K562 (cell line): ENCODE data around the gene KIAA2012. TPM values are rescaled to one million over a fixed set of nuclear protein-coding genes. Genes with fewer than 3 reads are reported as not detected.

ENCODE experiments used
- ATAC-seq: fragments of 200-7000 bp; cut with Tn5 transposase; 3 replicates; pipeline ENCODE4 v1.9.1; 2020; ENCODE audit warnings: moderate library complexity
- BruUV-seq: library from RNA; stranded (reverse); fragments of 400-500 nt; replicated peaks from 2 replicates; lab custom pipeline; 2021; lab: Mats Ljungman, UMichigan
- CTCF ChIA-PET: fragments of 300-600 bp; formaldehyde crosslinking; extraction: SDS; loops from one replicate; lab custom pipeline; 2021; ENCODE audit warnings: low intra/inter-chr PET ratio; lab: Yijun Ruan, JAX
- POLR2A ChIA-PET: fragments of 300-600, 350-650 bp; sonication (Branson Sonifier 250); formaldehyde crosslinking; extraction: SDS; loops from one replicate; lab custom pipeline; 2021; ENCODE audit warnings: antibody characterized with exemption, inconsistent platforms; lab: Yijun Ruan, JAX
- DNase-seq, 4 experiments: peaks; one replicate each; pipeline versions ENCODE4 v3.0.0 to v3.0.0-alpha.2; 2011 to 2018; ENCODE audit warnings: low spot score in 3 of 4, mixed read lengths in 3 of 4; ENCODE audit errors: extremely low read depth in 1 of 4
- FAIRE-seq: peaks from 2 replicates; lab custom pipeline; 2011; peaks lifted over from hg19 to GRCh38; lab: Jason Lieb, UNC
- H2AFZ ChIP-seq: 2 replicates; pipeline ENCODE4 v1.6.0; 2011; ENCODE audit warnings: low read depth, low read length, control low read depth, inconsistent platforms
- H3K27ac ChIP-seq: fragments of 200-600 bp; 3 replicates; pipeline ENCODE4 v1.8.0; 2011; ENCODE audit warnings: low read depth, mild to moderate bottlenecking, control low read depth, inconsistent platforms, low read length, moderate library complexity, mixed read lengths; ENCODE audit errors: extremely low read depth
- H3K27me3 ChIP-seq, 2 experiments: fragments of 300-600 bp in 1 of 2; 2 replicates in 1 of 2; 3 replicates in 1 of 2; pipeline versions ENCODE4 v1.6.0 to v1.8.0; 2011; ENCODE audit warnings: inconsistent platforms in 2 of 2, low read length in 2 of 2, mild to moderate bottlenecking in 1 of 2, mixed read lengths in 1 of 2, moderate library complexity in 1 of 2; ENCODE audit not compliant: control insufficient read depth in 2 of 2, insufficient read depth in 2 of 2
- H3K36me3 ChIP-seq: fragments of 300-600 bp; 3 replicates; pipeline ENCODE4 v1.8.0; 2011; ENCODE audit warnings: mild to moderate bottlenecking, low read length, inconsistent platforms; ENCODE audit not compliant: control insufficient read depth, insufficient read depth
- H3K4me1 ChIP-seq, 2 experiments: fragments of 200-600 bp in 1 of 2; replicated peaks in 1 of 2; 2 replicates in 1 of 2; 3 replicates in 1 of 2; pipeline versions ENCODE4 v1.5.1 to v1.8.0; 2011; ENCODE audit warnings: inconsistent platforms in 2 of 2, low read length in 2 of 2, mild to moderate bottlenecking in 1 of 2, mixed read lengths in 1 of 2, moderate library complexity in 1 of 2; ENCODE audit not compliant: control insufficient read depth in 2 of 2, insufficient read depth in 2 of 2
- H3K4me2 ChIP-seq: 2 replicates; pipeline ENCODE4 v1.6.1; 2011; ENCODE audit warnings: low read length, control low read depth, inconsistent platforms, mixed read lengths; ENCODE audit not compliant: insufficient read depth
- H3K4me3 ChIP-seq: fragments of 200-600 bp; sonication (generic), shearing (Covaris generic); 2 replicates; pipeline ENCODE4 v1.5.1; 2016; ENCODE audit warnings: control low read depth, inconsistent platforms
- H3K79me2 ChIP-seq: fragments of 200-600 bp; 3 replicates; pipeline ENCODE4 v1.8.0; 2011; ENCODE audit warnings: low read length, inconsistent platforms; ENCODE audit not compliant: control insufficient read depth, insufficient read depth
- H3K9ac ChIP-seq, 2 experiments: 2 replicates each; pipeline versions ENCODE4 v1.6.0 to v1.6.1; 2011; ENCODE audit warnings: low read depth in 2 of 2, low read length in 2 of 2, control low read depth in 1 of 2, inconsistent platforms in 1 of 2, mild to moderate bottlenecking in 1 of 2, mixed read lengths in 1 of 2; ENCODE audit not compliant: insufficient read depth in 1 of 2
- H3K9me1 ChIP-seq: one replicate; pipeline ENCODE4 v1.6.0; 2011; ENCODE audit warnings: inconsistent platforms, mild to moderate bottlenecking, low read length, moderate library complexity; ENCODE audit not compliant: control insufficient read depth, insufficient read depth
- H3K9me3 ChIP-seq: replicated peaks from 2 replicates; pipeline ENCODE4 v1.5.1; 2011; ENCODE audit warnings: low read depth, low read length, inconsistent platforms; ENCODE audit not compliant: control insufficient read depth, insufficient read depth
- H4K20me1 ChIP-seq: replicated peaks from 2 replicates; pipeline ENCODE4 v1.6.1; 2011; ENCODE audit warnings: low read length, inconsistent platforms, mixed read lengths; ENCODE audit not compliant: control insufficient read depth, insufficient read depth
- ATF3 ChIP-seq, 2 experiments: fragments of 450-650 bp in 1 of 2; sonication (generic) in 1 of 2; formaldehyde crosslinking in 1 of 2; IDR thresholded peaks in 1 of 2; conservative IDR thresholded peaks in 1 of 2; 2 replicates each; pipeline versions ENCODE4 v1.6.1 to v1.8.1; 2016 to 2023; ENCODE audit warnings: mild to moderate bottlenecking in 2 of 2, moderate library complexity in 2 of 2, inconsistent platforms in 1 of 2, missing genetic modification reagents in 1 of 2
- EP300 ChIP-seq: IDR thresholded peaks from 2 replicates; pipeline ENCODE4 v1.6.1; 2012; ENCODE audit warnings: low read length, improper control_type of control experiment
- EZH2 ChIP-seq: IDR thresholded peaks from 2 replicates; pipeline ENCODE4 v1.6.1; 2012; ENCODE audit warnings: low read depth, mild to moderate bottlenecking, inconsistent platforms, low read length, borderline replicate concordance
- HMGXB4 ChIP-seq: sonication (generic); formaldehyde crosslinking; IDR thresholded peaks from 2 replicates; pipeline ENCODE4 v1.8.1; 2023; ENCODE audit warnings: mild to moderate bottlenecking, missing genetic modification reagents
- IRF9 ChIP-seq: fragments of 450-650 bp; IDR thresholded peaks from 2 replicates; pipeline ENCODE4 v1.6.1; 2016; ENCODE audit warnings: missing biosample characterization, missing genetic modification characterization
- LEF1 ChIP-seq: fragments of 450-650 bp; IDR thresholded peaks from 2 replicates; pipeline ENCODE4 v1.6.1; 2016; ENCODE audit warnings: mild to moderate bottlenecking
- MEIS2 ChIP-seq: fragments of 450-650 bp; IDR thresholded peaks from 2 replicates; pipeline ENCODE4 v1.6.1; 2014; ENCODE audit warnings: mild to moderate bottlenecking; ENCODE audit not compliant: partially characterized antibody
- NR2C1 ChIP-seq, 2 experiments: fragments of 450-650 bp; IDR thresholded peaks; 2 replicates each; pipeline ENCODE4 v1.6.1; 2017; ENCODE audit warnings: mild to moderate bottlenecking in 2 of 2, antibody characterized with exemption in 1 of 2, inconsistent platforms in 1 of 2, missing compliant biosample characterization in 1 of 2, missing genetic modification characterization in 1 of 2
- SNRNP70 ChIP-seq: fragments of 200-400 bp; formaldehyde crosslinking; optimal IDR thresholded peaks from 2 replicates; pipeline ENCODE3; 2017; ENCODE audit warnings: low read depth, low read length
- STAT5A ChIP-seq: IDR thresholded peaks from 2 replicates; pipeline ENCODE4 v1.6.1; 2012; ENCODE audit warnings: low read length, inconsistent platforms, borderline replicate concordance
- TRIM25 ChIP-seq: fragments of 450-650 bp; IDR thresholded peaks from 2 replicates; pipeline ENCODE4 v1.7.0; 2016; ENCODE audit warnings: borderline replicate concordance
- ZBED1 ChIP-seq: IDR thresholded peaks from 2 replicates; pipeline ENCODE4 v1.6.1; 2014
- ZC3H8 ChIP-seq: fragments of 450-650 bp; IDR thresholded peaks from 2 replicates; pipeline ENCODE4 v1.6.1; 2017
- ZNF124 ChIP-seq: sonication (generic); formaldehyde crosslinking; IDR thresholded peaks from 2 replicates; pipeline ENCODE4 v1.8.1; 2022; ENCODE audit warnings: missing genetic modification reagents
- ZNF431 ChIP-seq: sonication (generic); formaldehyde crosslinking; IDR thresholded peaks from 2 replicates; pipeline ENCODE4 v1.8.0; 2022; ENCODE audit warnings: mild to moderate bottlenecking, missing genetic modification reagents
- ZNF507 ChIP-seq: conservative IDR thresholded peaks from 2 replicates; pipeline ENCODE4 v1.6.1; 2017; ENCODE audit warnings: missing genetic modification characterization, missing compliant biosample characterization
- ZNF764 ChIP-seq: fragments of 250-450 bp; sonication (Bioruptor Pico); IDR thresholded peaks from 2 replicates; pipeline ENCODE4 v1.4.0; 2020; ENCODE audit warnings: low read depth, mild to moderate bottlenecking, moderate library complexity
- WGBS: fragments of 100-300 bp; shearing (Covaris generic); methylation state at CpG from one replicate; pipeline ENCODE4 v1.1.6; 2016; ENCODE audit warnings: low coverage, mixed read lengths; ENCODE audit not compliant: insufficient coverage; ENCODE audit errors: missing lambda C conversion rate; 5-methylcytosine and 5-hydroxymethylcytosine counted together
- in situ Hi-C: fragments of 300-500 bp; cut with MboI; formaldehyde crosslinking; loops from 4 replicates; pipeline ENCODE4 v1.15.0; 2018; ENCODE audit warnings: inconsistent platforms, mixed read lengths
- intact Hi-C: fragments of 100-400 bp; cut with micrococcal nuclease; formaldehyde crosslinking; loops from 2 replicates; pipeline ENCODE4 v1.14.2; 2022
- polyA plus RNA-seq, 8 experiments: library from polyadenylated mRNA; depleted of rRNA in 4 of 8; stranded (reverse) in 5 of 8; unstranded in 3 of 8; fragments of >200 nt; fragmentation: Nextera tagmentation in 2 of 8; fragmentation: Illumina TruSeq in 1 of 8; extraction: Ambion mirVana in 2 of 8; extraction: Trizol in 1 of 8; gene quantifications; 2 replicates each; pipeline versions ENCODE4 v1.2.1 to v1.2.3, GENCODE V29; 2011 to 2014; ENCODE audit warnings: inconsistent platforms in 1 of 8, missing spikeins in 1 of 8
- total RNA-seq, 7 experiments: library from RNA; depleted of rRNA in 6 of 7; stranded (reverse); fragments of >200 nt in 6 of 7; fragmentation: Illumina TruSeq in 2 of 7; extraction: Trizol in 2 of 7; gene quantifications; 2 replicates each; pipeline versions ENCODE4 v1.2.1 to v1.2.3, GENCODE V29; 2011 to 2021; ENCODE audit warnings: low replicate concordance in 1 of 7

Gene KIAA2012
- total and polyA plus RNA-seq, 9 of the 15 experiments (the other 6 are each of a cell fraction or from before 2014, with no cell fraction given), result not detected

GRCh38 chr2:202025816-202026215 is 47.2 kb upstream of the KIAA2012 start (continued):
- TF ChIP-seq HMGXB4 (CRISPR knock-in tag) (no peak), ZC3H8 (no peak), ZNF764 (CRISPR knock-in tag) (no peak), MEIS2 (no peak), NR2C1 (IDR thresholded peaks at IDR 0.05) (no peak), NR2C1 (tag; IDR thresholded peaks at IDR 0.05) (no peak)

- DNase-seq (no peak), ATAC-seq (no peak), FAIRE-seq (no peak)
- Histone ChIP-seq H3K4me2 (no peak overlapping the region), H3K4me3 (no peak overlapping the region), H3K9me3 (no peaks in the 10 kb centered on the region), H3K9ac (no peak overlapping the region), H4K20me1 (no peaks in the 10 kb centered on the region), H3K27me3 (peaks cover 18 to 30% of the 10 kb centered on the region in 2 experiments), H3K27ac (no peak overlapping the region), H3K36me3 (no peaks in the 10 kb centered on the region), H3K79me2 (no peaks in the 10 kb centered on the region), H2AFZ (no peak overlapping the region), H3K9me1 (no peaks in the 10 kb centered on the region), H3K4me1 (no peaks in the 10 kb centered on the region)
- CTCF ChIA-PET, result no interaction called here
- no TSS peak for BruUV-seq
- POLR2A ChIA-PET, result no interaction called here
- intact Hi-C loops (no loop called here), in situ Hi-C loops (no loop called here)
- 4% methylated on average over 5 of the region's 5 CpGs for WGBS
- TF ChIP-seq ZNF124 (CRISPR knock-in tag) (no peak), ATF3 (IDR thresholded peaks at IDR 0.05) (no peak), ATF3 (CRISPR knock-in tag; conservative IDR thresholded peaks at IDR 0.05) (no peak), SNRNP70 (no peak), ZBED1 (no peak), EP300 (no peak), IRF9 (tag) (no peak), TRIM25 (no peak), LEF1 (no peak), STAT5A (no peak), EZH2 (no peak), ZNF431 (CRISPR knock-in tag) (no peak), ZNF507 (tag) (no peak)
Measured at GRCh38 chr2:202026507-202026906, 46.5 kb upstream of the KIAA2012 start.
